Measurements from ENCODE around the gene TCF19.

TCF19 gene

DNA sequence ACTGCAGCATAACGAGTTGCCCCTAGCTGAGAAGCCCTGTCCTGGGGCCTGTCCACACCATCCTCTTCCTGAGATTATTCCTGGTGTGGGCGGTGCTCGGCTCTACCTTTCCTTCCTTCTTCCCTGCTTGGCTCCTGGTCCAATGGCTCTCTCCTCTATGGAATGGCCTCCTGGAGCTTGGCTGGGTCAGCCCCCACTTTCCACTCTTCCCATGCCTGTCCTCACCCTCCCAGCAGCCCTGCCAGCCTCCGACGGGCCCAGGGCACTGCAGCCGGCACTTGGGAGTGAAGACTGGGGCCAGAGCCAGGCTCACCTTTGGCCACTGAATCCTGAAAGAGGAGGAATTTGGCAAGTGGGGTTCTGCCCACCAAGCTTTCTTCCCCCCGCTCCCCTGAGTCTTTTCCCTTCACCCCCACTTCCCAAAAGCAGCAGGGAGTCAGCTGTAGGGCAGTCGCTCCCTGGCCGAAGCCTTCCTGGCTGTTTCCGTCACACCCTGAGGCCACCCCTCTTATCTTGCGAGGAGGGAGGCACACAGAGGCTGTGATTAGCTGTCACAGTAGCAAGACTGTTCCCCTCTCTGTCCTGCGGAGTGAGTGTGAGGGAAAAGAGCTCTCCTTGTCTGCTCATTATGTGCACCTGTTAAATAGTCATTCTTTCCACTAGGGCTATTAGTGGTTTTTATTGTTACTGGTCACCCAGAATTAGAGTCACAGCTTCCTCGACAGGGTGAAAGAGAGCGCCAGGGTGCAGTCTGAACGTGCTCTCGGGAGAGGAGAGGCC, 31.8 kb upstream of the TCF19 start:
- FAIRE-seq (no peak), DNase-seq (ENCODE audit: insufficient read length, low spot score) (no peak)

DNA sequence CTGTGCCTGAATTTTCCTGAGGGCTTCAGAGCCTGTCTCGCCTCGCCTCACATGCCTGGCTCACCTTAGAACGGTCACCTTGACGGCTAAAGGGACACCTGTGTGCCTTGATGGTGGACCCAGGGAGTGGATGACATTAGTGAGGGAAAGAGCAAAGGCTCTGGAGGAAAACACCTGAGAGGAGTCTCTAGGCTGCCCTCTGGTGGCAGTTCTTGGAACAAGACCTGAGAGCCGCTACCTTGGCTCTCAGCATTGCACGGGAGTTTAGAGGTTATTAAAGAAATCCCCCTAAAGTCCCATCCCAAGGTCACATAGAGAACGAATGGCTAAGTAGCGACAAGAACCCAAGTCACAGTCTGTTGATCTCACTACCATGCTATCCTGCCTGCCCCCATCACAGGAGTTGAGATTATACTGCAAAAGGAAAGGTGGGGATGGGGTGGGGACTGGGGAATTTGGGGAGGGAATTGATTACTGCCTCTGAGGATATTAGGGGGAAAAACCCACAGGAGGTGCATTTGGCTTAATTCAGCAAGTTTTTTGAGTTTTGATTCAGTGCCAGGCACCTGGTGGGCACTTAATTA, 30.2 kb upstream of the TCF19 start:
- FAIRE-seq (peak; percentile 60), DNase-seq (ENCODE audit: insufficient read length, low spot score) (peak; percentile 71)

DNA sequence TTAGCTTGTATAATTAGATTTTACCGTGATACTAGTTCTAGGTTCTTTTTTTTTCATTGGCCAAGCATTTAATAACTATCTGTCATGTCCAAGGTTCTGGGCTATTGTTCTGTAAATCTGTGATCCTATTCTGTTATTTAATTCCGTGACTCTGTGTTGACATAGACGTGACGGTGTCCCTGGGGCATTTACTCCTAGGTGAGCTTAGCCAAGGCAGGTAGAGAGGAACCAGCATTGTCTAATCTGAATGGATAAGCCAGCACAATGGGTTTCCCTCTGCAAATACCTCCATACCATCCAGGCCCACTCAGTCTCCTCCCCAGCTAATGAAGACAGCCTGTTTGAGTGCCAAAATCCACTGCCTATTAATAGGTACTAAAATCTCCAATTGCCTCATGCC, 29.3 kb upstream of the TCF19 start:
- no peak for FAIRE-seq

DNA sequence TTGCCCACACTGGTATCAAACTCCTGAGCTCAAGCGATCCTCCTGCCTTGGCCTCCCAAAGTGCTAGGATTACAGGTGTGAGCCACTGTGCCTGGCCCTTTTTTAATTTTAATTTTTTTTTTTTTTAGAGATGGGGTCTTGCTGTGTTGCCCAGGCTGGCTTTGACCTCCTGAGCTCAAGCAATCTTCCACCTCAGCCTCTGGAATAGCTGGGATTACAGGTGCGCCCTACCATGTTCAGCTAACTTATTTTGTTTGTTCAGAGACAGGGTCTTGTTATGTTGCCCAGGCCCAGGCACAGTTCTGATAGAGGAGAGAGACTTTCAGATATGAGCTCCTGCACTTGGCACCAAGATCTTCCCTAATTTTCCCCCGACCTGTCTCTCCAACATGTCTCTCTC, 27.6 kb upstream of the TCF19 start:
- FAIRE-seq (no peak), DNase-seq (ENCODE audit: insufficient read length, low spot score) (no peak)

More for the DNA sequence above, 29.3 kb upstream of the TCF19 start:
- no peak for DNase-seq (ENCODE audit: insufficient read length, low spot score)

DNA sequence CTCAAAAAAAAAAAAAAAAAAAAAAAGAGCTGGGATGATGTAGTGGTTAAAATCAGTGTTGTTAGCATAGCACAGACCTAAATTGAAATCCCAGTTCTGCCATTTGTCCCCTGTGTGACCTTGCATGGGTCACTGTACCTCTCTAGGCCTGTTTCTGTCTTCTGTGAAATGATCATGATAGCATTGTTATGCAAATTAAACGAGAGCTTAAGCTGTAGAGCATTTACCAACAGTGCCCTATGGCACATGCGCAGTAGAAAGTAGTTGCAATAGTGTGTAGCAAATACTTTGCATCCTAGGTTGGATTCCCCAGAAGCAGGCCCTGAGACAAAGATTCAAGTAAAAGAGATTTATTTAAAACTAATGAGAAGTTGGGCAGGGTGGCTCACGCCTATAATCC, 26.8 kb upstream of the TCF19 start:
- DNase-seq (ENCODE audit: insufficient read length, low spot score) (no peak), FAIRE-seq (no peak)

DNA sequence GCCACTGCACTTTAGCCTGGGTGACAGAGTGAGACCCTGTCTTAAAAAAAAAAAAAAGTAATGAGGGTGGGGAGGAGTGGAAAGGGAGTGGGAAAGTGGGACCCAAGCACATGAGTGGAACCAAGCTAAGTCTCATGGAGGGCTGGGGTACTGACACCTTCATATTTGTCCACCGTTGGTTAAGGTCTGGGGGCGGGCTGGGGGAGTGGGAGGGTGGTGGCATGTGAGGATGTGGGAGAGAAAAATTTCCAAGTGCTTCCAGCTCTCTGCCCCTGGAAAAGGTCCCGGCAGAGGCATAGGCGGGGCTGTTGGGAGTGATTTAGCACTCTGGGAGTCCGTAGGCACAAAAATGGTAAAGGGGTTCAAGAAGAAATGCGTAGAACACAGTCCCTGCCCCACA, 25.6 kb upstream of the TCF19 start:
- DNase-seq (ENCODE audit: insufficient read length, low spot score) (no peak), FAIRE-seq (no peak)

DNA sequence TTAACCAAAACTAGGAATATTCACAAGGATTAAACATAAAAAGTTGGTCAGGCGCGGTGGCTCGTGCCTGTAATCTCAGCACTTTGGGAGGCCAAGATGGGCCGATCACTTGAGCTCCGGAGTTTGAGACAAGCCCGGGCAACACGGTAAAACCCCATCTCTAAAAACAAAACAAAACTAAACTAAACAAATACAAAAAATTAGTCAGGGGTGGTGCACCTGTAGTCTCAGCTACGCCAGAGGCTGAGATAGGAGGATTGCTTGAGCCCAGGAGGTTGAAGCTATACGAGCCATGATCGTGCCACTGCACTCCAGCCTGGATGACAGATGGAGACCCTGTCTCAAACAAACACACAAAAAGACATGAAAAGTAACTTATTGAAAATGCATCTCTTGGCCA, 22.7 kb upstream of the TCF19 start:
- DNase-seq (ENCODE audit: insufficient read length, low spot score) (no peak), FAIRE-seq (no peak)

DNA sequence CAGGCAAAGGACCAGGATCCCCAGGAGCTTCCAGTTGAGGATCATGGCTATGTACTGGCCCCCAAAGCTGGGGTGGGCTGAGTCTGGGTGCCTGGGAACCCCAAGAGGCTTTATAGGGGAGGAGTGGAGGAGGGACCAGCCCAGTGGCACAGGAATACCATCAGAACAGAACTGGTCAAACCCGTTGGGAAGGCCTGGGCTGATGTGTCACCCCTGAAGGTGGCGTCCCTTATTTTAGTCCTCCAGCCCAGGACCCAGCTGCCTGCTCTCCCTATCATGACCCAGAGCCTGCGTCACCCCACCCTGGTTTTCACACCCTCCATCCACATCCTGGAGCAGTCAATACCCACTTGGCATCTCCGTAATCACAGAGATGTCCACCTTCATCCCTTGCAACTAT, 19.4 kb upstream of the TCF19 start, which contains the start of gene PSORS1C2:
PSORS1C2 (minus strand) TSS at position 85 of the 400 bp plus-strand sequence; CDS start at position 45, 40 bp downstream.
- FAIRE-seq (no peak), DNase-seq (ENCODE audit: insufficient read length, low spot score) (no peak)

DNA sequence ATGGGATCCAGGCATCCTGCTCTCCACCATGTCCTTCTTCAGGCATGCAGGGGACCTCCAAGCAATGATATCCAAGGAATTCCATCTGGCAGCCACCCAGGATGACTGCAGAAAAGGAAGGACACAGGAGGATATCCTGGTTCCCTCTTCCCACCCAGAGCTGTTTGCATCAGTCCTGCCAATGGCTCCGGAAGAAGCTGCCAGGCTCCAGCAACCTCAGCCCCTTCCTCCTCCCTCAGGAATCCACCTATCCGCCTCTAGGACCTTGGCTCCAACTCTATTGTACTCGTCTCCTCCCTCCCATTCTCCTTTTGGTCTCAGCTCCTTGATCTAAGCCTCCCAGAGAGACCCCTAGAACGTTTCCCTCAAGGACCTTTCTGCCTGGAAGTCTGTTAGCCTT, 18.8 kb upstream of the TCF19 start:
- FAIRE-seq, result no peak

DNA sequence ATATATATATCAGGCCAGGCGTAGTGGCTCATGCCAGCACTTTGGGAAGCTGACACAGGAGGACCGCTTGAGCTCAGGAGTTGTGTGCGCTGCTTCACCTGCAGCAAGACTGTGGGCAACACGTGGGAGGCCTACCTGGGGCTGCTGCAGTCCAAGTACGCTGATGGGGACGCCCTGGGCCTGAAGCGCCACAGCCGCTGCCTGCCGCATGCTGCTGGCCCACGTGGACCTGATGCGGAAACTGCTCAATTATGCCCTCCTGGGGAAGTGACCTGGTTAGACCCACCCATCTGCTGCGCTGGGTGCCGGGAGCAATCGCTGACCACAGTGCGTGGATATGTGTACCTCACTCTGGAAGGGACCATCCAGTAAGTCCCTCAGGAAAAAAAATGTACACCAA, 17.7 kb upstream of the TCF19 start:
- FAIRE-seq, result no peak
- DNase-seq (ENCODE audit: insufficient read length, low spot score), result no peak

More for the DNA sequence above, 18.8 kb upstream of the TCF19 start:
- DNase-seq (ENCODE audit: insufficient read length, low spot score), result no peak

DNA sequence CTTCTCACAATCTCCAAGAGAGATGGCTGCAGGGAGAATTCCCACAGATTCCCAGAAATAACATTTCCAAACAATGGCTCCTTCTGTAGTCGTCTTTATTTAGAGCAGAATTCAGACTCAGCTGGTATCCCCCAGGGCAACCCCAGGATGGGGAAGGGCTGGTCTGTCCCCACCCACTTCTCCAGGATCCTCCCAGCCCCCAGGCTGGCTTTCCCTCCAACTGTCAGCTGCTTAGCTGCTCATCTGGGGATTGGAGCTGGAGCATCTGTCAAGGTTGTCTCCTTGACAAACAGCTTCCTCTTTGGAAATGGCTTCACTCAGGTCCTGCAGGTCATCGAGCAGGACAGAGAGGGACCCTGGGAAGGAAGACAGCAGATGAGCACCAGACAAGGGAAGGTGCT, 16.0 kb upstream of the TCF19 start:
- FAIRE-seq, result no peak
- DNase-seq (ENCODE audit: insufficient read length, low spot score), result no peak

DNA sequence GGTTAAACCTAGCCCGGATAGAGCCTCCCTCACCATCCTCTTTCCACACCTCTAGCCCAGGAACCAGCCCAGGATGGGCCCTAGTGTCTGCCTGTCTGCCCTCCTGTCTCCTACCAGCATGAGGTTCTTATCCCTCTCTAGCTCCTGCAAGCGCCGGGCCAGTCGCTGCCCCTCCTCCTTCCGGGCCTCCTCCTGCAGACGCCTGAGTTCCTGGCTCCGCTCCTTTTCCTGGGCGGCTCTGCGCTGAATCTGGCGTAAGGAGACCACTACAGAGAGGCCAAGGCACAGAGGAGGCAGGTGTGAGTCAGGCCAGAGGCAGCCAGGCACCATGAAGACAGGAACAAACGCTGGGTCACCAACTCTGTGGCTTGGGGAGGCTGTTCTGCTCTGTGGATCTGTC, 15.2 kb upstream of the TCF19 start:
- DNase-seq (ENCODE audit: insufficient read length, low spot score), result no peak
- no peak for FAIRE-seq

DNA sequence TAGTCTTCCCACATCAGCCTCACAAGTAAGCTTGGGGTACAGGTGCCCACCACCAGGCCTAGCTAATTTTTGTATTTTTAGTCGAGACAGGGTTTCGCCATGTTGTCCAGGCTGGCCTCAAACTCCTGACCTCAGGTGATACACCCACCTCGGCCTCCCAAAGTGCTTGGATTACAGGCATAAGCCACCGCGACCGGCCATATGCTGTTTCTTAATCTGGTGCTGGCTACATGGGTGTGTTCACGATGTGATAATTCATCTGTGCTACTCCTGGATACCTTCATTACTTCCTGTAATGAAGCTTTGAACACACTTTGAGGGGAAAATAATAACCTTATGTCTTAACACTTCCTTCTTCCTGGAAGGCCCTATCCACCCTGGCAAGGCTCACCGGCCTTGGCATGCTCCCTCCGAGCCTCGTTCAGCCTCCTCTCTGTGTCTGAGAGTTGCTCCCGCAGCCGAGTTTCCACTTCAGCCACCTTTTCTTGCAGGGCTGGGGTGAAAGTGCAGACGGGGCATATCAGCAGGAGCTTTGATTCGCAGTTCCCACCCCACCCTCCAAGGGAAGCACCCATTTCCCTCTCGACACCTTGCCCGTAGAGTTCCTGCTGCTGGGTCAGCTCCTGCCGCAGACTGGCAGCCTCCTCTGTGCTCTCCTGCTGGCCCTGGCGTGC, 14.0 kb upstream of the TCF19 start:
- FAIRE-seq (no peak), DNase-seq (ENCODE audit: insufficient read length, low spot score) (no peak)

DNA sequence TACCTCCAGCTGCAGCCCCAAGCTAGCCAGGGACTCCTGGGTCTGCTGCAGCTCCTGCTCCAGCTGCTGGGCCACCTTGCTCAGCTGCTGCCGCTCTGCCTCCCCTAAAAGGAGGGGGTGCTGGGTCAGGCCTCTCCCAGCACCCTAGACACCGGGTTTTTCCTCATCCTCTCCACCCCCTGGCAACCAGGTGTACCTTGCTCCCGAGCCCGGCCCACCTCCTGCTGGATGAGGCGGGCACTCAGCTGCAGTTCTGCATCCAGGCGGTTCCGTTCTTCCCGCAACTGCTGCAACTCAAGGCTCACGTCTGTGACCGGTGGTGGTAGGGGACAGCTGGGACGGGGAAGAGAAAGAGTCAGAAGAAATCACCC, 13.4 kb upstream of the TCF19 start:
- FAIRE-seq (no peak), DNase-seq (ENCODE audit: insufficient read length, low spot score) (no peak)

DNA sequence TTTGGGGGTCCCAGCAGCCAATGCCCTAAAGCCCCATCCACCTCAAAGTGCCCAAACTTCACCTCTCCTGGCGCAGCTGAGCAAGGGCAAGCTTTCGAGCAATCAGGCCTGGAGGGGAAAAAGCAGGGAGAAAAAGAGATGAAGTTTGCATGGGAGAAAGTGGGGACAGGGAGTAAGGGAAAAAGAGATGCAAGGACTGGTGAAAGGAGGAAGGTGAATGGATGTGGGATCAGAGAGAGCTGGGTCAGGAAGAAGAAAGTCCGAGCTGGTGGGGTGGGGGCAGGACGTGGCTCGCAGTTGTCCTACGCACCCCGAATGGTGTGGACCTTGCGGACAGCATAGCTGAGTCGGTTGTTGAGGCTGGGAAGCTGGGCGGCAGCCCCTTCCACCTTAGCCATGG, 13.0 kb upstream of the TCF19 start:
- FAIRE-seq, result no peak
- no peak for DNase-seq (ENCODE audit: insufficient read length, low spot score)

DNA sequence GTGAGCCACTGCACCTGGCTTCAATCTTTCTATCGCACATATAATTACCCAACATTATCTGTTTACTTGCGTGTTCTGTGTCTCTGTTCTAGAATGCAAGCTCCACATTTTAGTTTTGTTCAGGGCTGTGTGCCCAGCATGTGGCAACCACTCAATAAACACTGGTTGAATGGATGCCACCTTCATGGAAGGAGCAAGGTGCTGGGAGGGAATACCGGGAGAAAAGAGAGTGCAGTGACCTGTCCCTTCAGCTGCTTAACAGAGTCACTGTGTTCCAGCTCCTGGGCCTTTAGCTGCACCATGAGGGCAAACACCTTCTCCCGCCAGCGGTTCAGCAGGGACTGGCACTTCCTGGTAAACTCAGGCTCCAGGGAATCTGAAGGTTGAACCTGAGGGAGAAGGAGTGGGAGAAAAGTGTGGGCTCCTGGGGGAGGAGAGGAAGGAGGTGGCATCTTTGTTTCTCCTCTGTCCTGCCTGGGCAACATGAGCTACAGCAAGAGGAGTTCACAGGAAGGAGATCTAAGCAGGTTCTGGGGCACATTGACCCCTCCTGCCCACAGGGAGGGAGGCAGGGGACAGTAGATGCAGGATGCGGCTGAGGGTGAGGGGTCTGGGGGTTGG, 8.5 kb upstream of the TCF19 start:
- no peak for FAIRE-seq
- DNase-seq (ENCODE audit: insufficient read length, low spot score), result no peak

DNA sequence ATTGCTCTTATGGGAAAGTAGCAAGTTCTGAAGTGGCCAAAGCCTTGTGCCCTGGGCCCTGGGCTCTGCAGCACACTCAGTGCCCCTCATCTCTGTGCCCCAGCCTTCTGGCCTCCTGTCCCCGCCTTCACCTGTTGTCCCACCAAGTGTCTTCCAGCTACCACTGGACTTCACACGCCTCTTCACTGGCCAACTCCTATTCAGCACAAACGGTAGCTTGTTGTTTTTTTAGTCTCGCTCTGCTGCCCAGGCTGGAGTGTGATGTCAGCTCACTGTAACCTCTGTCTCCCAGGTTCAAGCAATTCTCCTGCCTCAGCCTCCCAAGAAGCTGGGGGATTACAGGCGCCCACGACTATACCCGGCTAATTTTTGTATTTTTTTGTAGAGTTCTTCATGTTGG, 5.6 kb upstream of the TCF19 start:
- FAIRE-seq (no peak), DNase-seq (ENCODE audit: insufficient read length, low spot score) (no peak)

DNA sequence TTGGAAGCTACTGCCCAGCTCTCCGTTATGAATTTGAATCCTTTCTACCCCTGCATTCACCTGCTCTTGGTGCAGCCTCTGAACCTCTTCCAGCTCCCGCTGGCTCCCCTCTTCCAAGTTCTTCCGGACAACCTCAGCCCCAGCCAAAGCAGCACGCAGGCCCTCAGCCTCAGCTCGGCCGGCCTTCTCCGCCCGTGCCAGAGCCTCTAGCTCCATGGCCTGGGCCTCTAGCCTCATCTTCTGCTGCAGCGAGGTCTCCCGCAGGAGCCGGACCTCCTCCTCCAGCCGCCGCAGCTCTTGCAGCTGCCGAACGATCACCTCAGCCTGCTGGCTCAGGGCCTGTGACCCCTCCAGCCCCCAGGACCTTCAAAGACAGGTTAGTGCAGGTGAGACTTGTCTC, 4.0 kb upstream of the TCF19 start:
- FAIRE-seq (no peak), DNase-seq (ENCODE audit: insufficient read length, low spot score) (no peak)

DNA sequence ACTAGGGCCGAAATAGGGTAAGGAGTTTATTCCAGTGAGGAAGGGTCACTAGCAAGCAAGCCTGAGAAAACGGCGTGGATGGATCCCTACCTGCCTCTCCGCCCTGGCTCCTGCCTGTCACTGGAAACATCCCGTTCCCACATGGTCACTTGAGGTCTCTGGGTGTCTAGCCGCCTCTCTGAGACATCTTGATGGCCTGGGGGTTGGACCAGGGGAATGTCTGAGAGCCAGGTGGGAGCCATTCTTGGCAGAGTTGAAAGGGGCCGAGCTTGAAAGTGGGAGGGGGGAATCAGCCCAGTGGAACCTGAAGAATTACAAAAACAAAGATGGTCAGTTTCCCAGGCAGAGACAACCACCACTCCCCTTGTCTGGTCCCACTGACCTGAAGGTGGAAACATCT, 1.7 kb upstream of the TCF19 start:
- no peak for DNase-seq (ENCODE audit: insufficient read length, low spot score)
- no peak for FAIRE-seq

DNA sequence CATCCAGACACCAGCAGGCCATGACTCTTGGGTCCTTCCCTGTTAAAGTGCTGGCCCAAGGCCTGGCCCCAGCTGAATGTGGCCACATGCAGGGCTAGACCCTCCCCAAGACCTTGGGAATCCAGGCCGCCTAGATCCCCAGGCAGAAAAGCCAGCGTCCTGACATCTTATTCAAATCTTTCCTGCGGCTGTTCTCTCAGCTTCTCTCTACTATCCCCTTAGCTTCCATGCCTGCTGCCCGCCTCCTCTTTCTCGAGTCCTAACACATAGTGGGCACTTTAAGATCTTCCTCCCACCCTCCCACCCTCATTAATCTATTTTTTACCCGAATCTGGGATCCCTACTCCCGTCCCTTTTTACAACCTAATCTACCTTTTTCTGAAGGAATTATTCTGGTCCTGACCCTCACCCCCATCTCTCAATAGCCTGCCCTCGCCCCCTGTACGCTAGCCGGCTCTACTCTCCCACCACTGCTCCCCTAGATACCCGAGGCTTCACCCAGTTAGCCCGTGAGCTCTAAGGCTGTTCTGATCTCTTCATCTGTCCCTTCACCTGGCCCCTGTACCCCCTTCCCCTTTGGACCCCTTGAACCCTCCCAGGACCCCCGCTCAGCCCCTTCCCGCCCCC, 763 bp upstream of the TCF19 start, which contains the start of gene CCHCR1:
CCHCR1 (minus strand) TSS at position 290 of the 627 bp plus-strand sequence; CDS start at position 88, 202 bp downstream.
- DNase-seq (ENCODE audit: insufficient read length, low spot score) (no peak), FAIRE-seq (no peak)

Measured in GM19239 (cell line).